Osteocyte (in vitro differentiated cells): Measurements from ENCODE around the gene SUGP1. TPM values are rescaled to one million over a fixed set of nuclear protein-coding genes. Genes with fewer than 3 reads are reported as not detected.
A peak's percentile ranks its signal among the peaks of the same experiment; 100 is the strongest.

Experiments
- DNase-seq: peaks from one replicate; pipeline ENCODE4 v3.0.0; 2021; ENCODE audit warnings: mixed read lengths; ENCODE audit not compliant: unreplicated experiment; ENCODE audit errors: extremely low spot score
- H3K27ac Mint-ChIP-seq: one replicate; pipeline ENCODE4 v1.8.0; 2021; ENCODE audit warnings: mild to moderate bottlenecking, mixed read lengths; ENCODE audit not compliant: unreplicated experiment
- H3K27me3 Mint-ChIP-seq: one replicate; pipeline ENCODE4 v1.8.0; 2021; ENCODE audit warnings: mixed read lengths; ENCODE audit not compliant: unreplicated experiment
- H3K36me3 Mint-ChIP-seq: one replicate; pipeline ENCODE4 v1.8.0; 2021; ENCODE audit warnings: mixed read lengths; ENCODE audit not compliant: unreplicated experiment
- H3K4me1 Mint-ChIP-seq: one replicate; pipeline ENCODE4 v1.8.0; 2021; ENCODE audit warnings: mixed read lengths; ENCODE audit not compliant: unreplicated experiment
- H3K4me3 Mint-ChIP-seq: one replicate; pipeline ENCODE4 v1.8.0; 2021; ENCODE audit warnings: mild to moderate bottlenecking, moderate library complexity, mixed read lengths; ENCODE audit not compliant: unreplicated experiment
- H3K9me3 Mint-ChIP-seq: one replicate; pipeline ENCODE4 v1.8.0; 2021; ENCODE audit warnings: mixed read lengths; ENCODE audit not compliant: unreplicated experiment
- long read RNA-seq: library from polyadenylated mRNA; unstranded; transcript quantifications from one replicate; pipeline ENCODE4 v2.0.0, GENCODE V29; 2021
- total RNA-seq: library from RNA; stranded (reverse); gene quantifications from 2 replicates; pipeline ENCODE4 v1.2.1, GENCODE V29; 2021
- TF ChIP-seq, protein P1 (sequence below): fragments of 200-600 bp; sonication (generic); IDR thresholded peaks from 2 replicates; pipeline ENCODE4 v1.5.0; 2021; ENCODE audit warnings: antibody characterized with exemption, mild to moderate bottlenecking, moderate library complexity

SUGP1 gene, protein sequence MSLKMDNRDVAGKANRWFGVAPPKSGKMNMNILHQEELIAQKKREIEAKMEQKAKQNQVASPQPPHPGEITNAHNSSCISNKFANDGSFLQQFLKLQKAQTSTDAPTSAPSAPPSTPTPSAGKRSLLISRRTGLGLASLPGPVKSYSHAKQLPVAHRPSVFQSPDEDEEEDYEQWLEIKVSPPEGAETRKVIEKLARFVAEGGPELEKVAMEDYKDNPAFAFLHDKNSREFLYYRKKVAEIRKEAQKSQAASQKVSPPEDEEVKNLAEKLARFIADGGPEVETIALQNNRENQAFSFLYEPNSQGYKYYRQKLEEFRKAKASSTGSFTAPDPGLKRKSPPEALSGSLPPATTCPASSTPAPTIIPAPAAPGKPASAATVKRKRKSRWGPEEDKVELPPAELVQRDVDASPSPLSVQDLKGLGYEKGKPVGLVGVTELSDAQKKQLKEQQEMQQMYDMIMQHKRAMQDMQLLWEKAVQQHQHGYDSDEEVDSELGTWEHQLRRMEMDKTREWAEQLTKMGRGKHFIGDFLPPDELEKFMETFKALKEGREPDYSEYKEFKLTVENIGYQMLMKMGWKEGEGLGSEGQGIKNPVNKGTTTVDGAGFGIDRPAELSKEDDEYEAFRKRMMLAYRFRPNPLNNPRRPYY
- total RNA-seq, result 61.9 and 71.7 TPM in 2 replicates
- long read RNA-seq, transcript SUGP1-201 (14 exons, 2,423 nt), result major isoform, 48 of 64 reads
- long read RNA-seq, partial matches to known transcripts, result 5 of 64 reads
- long read RNA-seq, other reads (novel, unspliced or antisense), result 7 of 64 reads

DNA sequence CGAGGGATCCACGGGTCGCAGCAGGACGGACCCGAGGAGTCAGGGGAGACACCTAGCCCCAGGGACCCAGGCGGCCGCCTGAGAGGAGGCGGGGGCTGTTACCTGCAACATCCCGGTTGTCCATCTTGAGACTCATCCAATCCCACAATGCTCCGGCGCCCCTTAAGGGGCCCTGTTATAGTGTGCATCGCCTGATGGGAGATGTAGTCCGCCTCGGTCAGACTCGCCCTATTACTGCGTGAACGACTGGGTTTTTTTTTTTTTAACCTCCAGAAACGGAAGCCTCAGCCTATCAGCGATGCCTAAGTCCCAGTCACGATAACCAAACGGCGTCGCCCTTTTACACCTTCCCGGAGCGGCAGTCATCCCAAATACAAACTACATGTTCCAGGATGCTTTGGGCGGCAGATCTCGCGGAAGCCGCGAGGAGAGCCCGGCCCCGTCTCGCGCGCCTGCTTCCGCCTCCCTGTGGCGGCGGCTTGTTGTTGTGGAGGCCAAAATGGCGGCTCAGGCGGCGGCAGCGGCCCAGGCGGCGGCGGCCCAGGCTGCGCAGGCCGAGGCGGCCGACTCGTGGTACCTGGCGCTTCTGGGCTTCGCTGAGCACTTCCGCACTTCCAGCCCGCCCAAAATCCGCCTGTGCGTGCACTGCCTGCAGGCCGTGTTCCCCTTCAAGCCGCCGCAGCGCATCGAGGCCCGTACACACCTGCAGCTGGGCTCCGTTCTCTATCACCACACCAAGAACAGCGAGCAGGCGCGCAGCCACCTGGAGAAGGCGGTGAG, at the start of gene SUGP1, which contains the start of gene MAU2:
TSS of gene SUGP1 (minus strand) at position 149 of the 780 bp plus-strand sequence. CDS start at position 136, 13 bp downstream.
TSS of gene MAU2 (plus strand) at position 469 of the 780 bp plus-strand sequence. CDS start at position 500, 31 bp downstream.
- H3K27me3 Mint-ChIP-seq, result no peaks in the 10 kb centered on the region
- DNase-seq, result peak; percentile 96
- TF ChIP-seq, protein P1, sequence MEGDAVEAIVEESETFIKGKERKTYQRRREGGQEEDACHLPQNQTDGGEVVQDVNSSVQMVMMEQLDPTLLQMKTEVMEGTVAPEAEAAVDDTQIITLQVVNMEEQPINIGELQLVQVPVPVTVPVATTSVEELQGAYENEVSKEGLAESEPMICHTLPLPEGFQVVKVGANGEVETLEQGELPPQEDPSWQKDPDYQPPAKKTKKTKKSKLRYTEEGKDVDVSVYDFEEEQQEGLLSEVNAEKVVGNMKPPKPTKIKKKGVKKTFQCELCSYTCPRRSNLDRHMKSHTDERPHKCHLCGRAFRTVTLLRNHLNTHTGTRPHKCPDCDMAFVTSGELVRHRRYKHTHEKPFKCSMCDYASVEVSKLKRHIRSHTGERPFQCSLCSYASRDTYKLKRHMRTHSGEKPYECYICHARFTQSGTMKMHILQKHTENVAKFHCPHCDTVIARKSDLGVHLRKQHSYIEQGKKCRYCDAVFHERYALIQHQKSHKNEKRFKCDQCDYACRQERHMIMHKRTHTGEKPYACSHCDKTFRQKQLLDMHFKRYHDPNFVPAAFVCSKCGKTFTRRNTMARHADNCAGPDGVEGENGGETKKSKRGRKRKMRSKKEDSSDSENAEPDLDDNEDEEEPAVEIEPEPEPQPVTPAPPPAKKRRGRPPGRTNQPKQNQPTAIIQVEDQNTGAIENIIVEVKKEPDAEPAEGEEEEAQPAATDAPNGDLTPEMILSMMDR, result peak; percentile 37
- peaks cover 18% of the 10 kb centered on the region for H3K36me3 Mint-ChIP-seq
- H3K4me1 Mint-ChIP-seq, result peaks cover 31% of the 10 kb centered on the region
- peak within 1 kb of the TSS; percentile 100 for H3K27ac Mint-ChIP-seq
- no peaks in the 10 kb centered on the region for H3K9me3 Mint-ChIP-seq
- H3K4me3 Mint-ChIP-seq, result peak within 1 kb of the TSS; percentile 98

DNA sequence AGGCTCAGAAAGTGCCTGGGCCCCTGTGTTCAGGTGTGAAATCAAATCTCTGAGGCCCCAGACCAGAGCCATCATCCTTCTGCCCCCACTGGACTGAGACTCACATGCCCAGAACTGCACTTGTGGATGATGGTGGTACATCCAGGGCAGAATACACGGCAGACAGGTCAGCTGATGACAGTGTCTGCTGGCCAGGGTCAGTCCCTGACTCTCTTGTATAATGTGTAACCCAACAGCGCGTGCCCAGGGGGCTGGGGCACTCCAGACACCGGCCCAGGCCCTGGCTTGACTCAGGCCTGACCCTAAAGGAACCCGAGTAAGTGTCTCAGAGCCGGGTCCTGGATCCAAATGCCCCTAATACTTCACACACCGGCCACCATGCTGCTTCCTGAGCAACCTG, 47.8 kb upstream of the SUGP1 start:
- DNase-seq, result no peak
- H3K27me3 Mint-ChIP-seq, result no peaks in the 10 kb centered on the region
- TF ChIP-seq, protein P1, result no peak
- H3K36me3 Mint-ChIP-seq, result no peaks in the 10 kb centered on the region
- H3K9me3 Mint-ChIP-seq, result no peaks in the 10 kb centered on the region
- H3K27ac Mint-ChIP-seq, result no peak overlapping the region
- no peak overlapping the region for H3K4me3 Mint-ChIP-seq
- peaks cover 11% of the 10 kb centered on the region for H3K4me1 Mint-ChIP-seq

DNA sequence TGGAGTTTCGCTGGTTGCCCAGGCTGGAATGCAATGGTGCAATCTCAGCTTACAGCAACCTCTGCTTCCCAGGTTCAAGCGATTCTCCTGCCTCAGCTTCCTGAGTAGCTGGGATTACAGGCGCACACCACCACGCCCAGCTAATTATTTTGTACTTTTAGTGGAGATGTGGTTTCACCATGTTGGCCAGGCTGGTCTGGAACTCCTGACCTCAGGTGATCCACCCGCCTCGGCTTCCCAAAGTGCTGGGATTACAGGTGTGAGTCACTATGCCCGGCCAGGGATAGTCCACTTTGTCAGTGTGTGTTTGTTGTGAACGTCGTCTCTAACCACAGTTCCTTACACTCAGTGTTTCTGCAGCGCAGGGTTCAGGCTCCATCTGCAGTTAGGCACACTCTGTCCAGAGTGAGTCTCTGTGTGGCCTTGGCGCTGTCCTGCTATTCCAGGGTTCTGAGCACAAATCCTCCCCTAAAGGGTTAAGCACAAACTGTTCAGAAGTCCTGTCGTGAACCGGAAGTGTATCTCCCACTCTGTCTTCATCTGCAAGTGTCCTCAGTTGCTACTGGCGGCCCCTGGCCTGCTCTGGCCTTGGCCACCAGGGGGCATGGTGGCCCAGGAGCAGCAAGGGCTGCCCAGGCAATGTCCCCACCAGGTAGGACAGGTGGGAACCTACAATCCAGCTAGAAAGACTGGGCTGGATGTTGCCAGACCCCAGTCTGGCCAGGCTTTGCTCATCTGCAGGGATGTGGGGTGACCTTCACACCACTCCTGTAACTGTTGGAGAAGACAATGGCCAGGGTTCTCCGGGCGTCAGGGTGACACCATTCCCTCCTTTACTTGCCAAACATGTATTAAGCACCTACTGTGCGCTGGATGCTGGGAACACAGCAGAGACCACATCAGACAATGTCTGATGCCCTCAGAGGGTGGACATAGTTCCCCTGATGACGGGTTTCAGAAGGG, 46.4 kb upstream of the SUGP1 start:
- Mint-ChIP-seq H3K4me1 (peaks cover 7% of the 10 kb centered on the region), H3K27ac (peak overlapping the region; percentile 45), H3K36me3 (no peaks in the 10 kb centered on the region), H3K4me3 (no peak overlapping the region), H3K9me3 (no peaks in the 10 kb centered on the region), H3K27me3 (no peaks in the 10 kb centered on the region)
- TF ChIP-seq, protein P1, result peak; percentile 90
- no peak for DNase-seq

DNA sequence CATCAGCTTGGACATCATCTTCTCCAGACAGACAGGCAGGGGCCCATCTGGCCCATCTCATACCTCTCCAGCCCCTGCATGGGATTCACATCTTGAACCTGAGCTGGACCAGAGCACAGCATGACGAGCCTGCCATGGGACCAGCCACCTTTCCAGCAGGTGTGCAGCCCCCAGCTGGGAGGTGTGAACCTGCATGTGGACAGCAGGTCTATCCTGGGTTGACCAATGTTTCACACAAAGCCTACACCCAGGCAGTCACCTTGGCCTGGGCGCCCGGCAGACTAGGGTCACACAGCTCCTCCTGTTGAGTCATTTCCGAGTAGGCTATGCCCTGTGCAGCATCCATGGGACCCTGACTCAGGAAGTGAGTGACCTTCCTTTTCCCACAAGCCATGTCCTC, 41.8 kb upstream of the SUGP1 start:
- H3K9me3 Mint-ChIP-seq, result no peaks in the 10 kb centered on the region
- H3K4me3 Mint-ChIP-seq, result no peak overlapping the region
- H3K36me3 Mint-ChIP-seq, result peaks cover 12% of the 10 kb centered on the region
- DNase-seq, result no peak
- TF ChIP-seq, protein P1, result no peak
- H3K27ac Mint-ChIP-seq, result peak overlapping the region; percentile 6
- no peaks in the 10 kb centered on the region for H3K27me3 Mint-ChIP-seq
- H3K4me1 Mint-ChIP-seq, result peaks cover 14% of the 10 kb centered on the region
